ENCODE measurements around the gene SLC6A5. TPM values are rescaled to one million over a fixed set of nuclear protein-coding genes. Genes with fewer than 3 reads are reported as not detected.

The SLC6A5 gene
- total and polyA plus RNA-seq, 2 of the 4 experiments (the other 2 are of a cell fraction) = not detected

DNA sequence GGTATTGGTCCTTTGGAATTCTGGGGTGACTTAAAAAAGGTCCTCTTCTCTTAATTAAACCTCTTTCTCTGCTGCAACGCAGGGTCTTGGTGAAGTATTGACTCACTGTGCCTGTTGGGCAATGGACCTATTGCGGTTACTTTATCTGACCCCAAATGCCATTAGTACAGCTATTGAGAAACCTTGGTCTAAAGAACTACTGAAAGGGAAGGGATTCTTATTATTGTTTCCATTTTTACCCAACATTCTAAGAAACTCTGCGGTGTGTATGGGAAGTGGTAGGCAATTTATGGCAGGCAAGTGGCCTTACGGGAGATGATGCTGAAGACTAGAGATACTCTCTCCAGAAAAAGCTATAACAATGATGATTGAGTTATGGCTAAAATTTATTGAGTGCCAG is 12.5 kb downstream of the SLC6A5 start:
- Histone ChIP-seq H3K18ac (ENCODE audit: low read depth, low read length) (no peak overlapping the region), H2AK5ac (ENCODE audit: low read depth, low read length) (no peak overlapping the region), H3K27ac (ENCODE audit: insufficient read depth, low read length) (no peak overlapping the region), H3K4me2 (ENCODE audit: low read depth, low read length) (no peak overlapping the region), H3K4me1 (ENCODE audit: control insufficient read depth, insufficient read depth, low read length) (no peaks in the 10 kb centered on the region), H4K8ac (ENCODE audit: low read depth in 2 of 2, low read length in 2 of 2) (no peak overlapping the region), H2BK20ac (ENCODE audit: low read depth, low read length) (no peak overlapping the region), H3K9ac (ENCODE audit: low read depth, low read length) (no peak overlapping the region), H2BK120ac (ENCODE audit: low read depth, low read length) (no peak overlapping the region), H3K27me3 (ENCODE audit: control insufficient read depth, insufficient read depth, low read length) (peaks cover 7% of the 10 kb centered on the region), H3K14ac (replicated peaks; ENCODE audit: low read depth, low read length) (no peak overlapping the region), H3K9me3 (ENCODE audit: control insufficient read depth, insufficient read depth, low read length) (no peaks in the 10 kb centered on the region), H2BK15ac (ENCODE audit: low read depth, low read length) (no peak overlapping the region), H4K5ac (ENCODE audit: low read depth, low read length) (no peak overlapping the region), H3K56ac (ENCODE audit: extremely low read depth, insufficient read depth, low read length) (no peak overlapping the region), H3K79me1 (ENCODE audit: low read depth in 1 of 2, low read length in 2 of 2) (no peaks in the 10 kb centered on the region), H3K23ac (ENCODE audit: low read depth, low read length) (no peak overlapping the region), H3K36me3 (ENCODE audit: control insufficient read depth, insufficient read depth, low read length) (no peaks in the 10 kb centered on the region), H4K20me1 (ENCODE audit: insufficient read depth, low read length) (no peaks in the 10 kb centered on the region), H3K4me3 (ENCODE audit: insufficient read depth, low read depth, low read length) (no peak overlapping the region), H2AK9ac (replicated peaks; ENCODE audit: low read depth, low read length, poor library complexity) (no peak overlapping the region), H2BK5ac (ENCODE audit: low read depth, low read length, poor library complexity, severe bottlenecking) (no peak overlapping the region), H4K91ac (ENCODE audit: insufficient read depth, low read depth, low read length) (no peak overlapping the region), H3K4ac (ENCODE audit: low read depth, low read length) (no peak overlapping the region), H2AFZ (replicated peaks; ENCODE audit: low read length, poor library complexity) (no peak overlapping the region), H3K9me1 (ENCODE audit: insufficient read depth, low read length) (no peaks in the 10 kb centered on the region)
- no CpG with 5 or more reads among the region's 4 CpGs for WGBS, 2 experiments (ENCODE audit: extremely low coverage in 2 of 2, insufficient read length in 1 of 2)
- POLR2A ChIA-PET (ENCODE audit: unreplicated experiment) = no interaction called here
- intact Hi-C loops (cut with micrococcal nuclease) = loop anchor here (2.0 to 10.0 kb wide), 2 partner anchors 225 to 667 kb away; partner anchors contain the start of gene PRMT3
- no TSS peak for BruUV-seq (replicated peaks)
- CTCF ChIA-PET = interaction anchor here (2.4 kb wide), 1 partner anchor 215 kb away, joined by 15 read pairs; no protein-coding TSS in a partner anchor
- ATAC-seq (ENCODE audit: low read depth) = no peak
- TF ChIP-seq RCOR1 (IDR thresholded peaks at IDR 0.05; ENCODE audit: insufficient replicate concordance, low read length) = no peak
- no peak for TF ChIP-seq MAFK (IDR thresholded peaks at IDR 0.05; ENCODE audit: low read depth, low read length)
- TF ChIP-seq MXI1 (IDR thresholded peaks at IDR 0.05; ENCODE audit: borderline replicate concordance, low read depth, low read length) = no peak
- no peak for TF ChIP-seq BHLHE40 (IDR thresholded peaks at IDR 0.05; ENCODE audit: low read depth, low read length)
- dilution Hi-C loops (cut with HindIII; ENCODE audit: low sequenced_read_pairs, unreplicated experiment) = no loop called here
- no peak for DNase-seq
- in situ Hi-C loops (cut with MboI; ENCODE audit: low sequenced_read_pairs) = loop anchor here (25.0 kb wide), 1 partner anchor 675 kb away; no protein-coding TSS in a partner anchor

All from IMR-90 (cell line).